Measurements from ENCODE around the gene TBC1D2B.

TBC1D2B gene

GRCh38 chr15:78073046-78073787 is 4.3 kb downstream of the TBC1D2B start:
- H3K4me3 ChIP-seq (ENCODE audit: low read depth, low read length) = no peak overlapping the region
- TF ChIP-seq CTCF (IDR thresholded peaks at IDR 0.05; ENCODE audit: control insufficient read depth, extremely low read depth, insufficient read depth) = no peak
- DNase-seq (ENCODE audit: low read depth) = no peak

DNA sequence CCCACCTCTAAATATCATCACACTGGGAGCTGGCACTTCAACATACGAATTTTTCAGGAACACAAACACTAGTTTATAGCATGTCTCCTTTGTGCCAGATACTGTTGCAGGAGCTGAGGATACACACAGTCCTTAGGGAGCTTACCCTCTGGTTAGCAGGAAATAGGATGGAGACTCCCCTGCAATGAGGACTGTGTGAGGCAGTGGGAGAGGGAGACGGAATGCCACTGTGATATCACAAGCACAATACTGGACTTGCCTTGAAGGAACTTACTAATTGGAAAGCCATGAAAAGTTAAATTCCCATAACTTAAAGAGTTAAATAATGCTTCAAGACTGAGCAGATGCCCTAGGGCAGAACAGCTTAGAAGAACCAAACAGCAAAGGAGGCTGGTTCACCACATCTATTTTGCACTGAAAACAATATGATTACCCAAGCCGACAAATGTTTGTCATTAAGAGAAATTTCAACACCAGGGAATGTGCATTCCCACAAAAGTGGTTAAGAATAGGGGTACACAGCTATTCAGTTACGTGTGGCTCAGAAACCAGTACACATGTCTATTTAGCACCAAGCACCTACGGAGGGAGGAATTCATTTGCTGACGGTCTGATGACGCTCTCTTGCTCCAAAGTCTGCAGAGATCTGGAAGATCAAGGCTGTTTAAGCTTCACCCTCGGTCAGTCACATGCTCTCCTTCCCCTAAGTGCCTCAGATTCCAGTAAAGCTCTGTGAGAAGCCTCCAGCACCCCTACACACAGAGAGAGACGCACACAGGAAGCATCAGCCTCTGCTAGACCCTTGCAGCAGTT is 5.2 kb downstream of the TBC1D2B start:
- DNase-seq (ENCODE audit: low read depth) = no peak
- no peak for TF ChIP-seq CTCF (IDR thresholded peaks at IDR 0.05; ENCODE audit: control insufficient read depth, extremely low read depth, insufficient read depth)

DNA sequence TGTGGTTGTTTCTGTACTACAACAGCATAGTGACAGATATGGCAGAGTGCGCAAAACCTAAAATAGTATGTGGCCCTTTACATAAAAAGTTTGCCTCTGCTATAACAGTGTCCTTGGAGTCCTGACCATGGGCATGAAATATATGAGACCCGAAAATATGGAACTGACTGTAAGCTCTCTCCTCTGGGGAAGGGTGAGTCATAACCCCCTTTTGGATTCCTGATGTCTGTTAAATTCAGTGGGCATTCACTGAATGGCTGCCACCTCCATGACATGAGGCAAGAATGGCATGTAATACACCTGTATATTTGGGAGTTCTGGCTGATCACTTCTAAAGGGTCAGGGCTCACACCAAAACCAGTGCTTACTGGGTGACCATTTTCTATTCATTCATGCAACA is 6.1 kb downstream of the TBC1D2B start:
- no peak overlapping the region for H3K4me3 ChIP-seq (ENCODE audit: low read depth, low read length)
- DNase-seq (ENCODE audit: low read depth) = no peak
- TF ChIP-seq CTCF (IDR thresholded peaks at IDR 0.05; ENCODE audit: control insufficient read depth, extremely low read depth, insufficient read depth) = no peak

More for the DNA sequence above, 5.2 kb downstream of the TBC1D2B start:
- H3K4me3 ChIP-seq (ENCODE audit: low read depth, low read length) = no peak overlapping the region

- H3K4me3 ChIP-seq (ENCODE audit: low read depth, low read length) = no peak overlapping the region
- no peak for DNase-seq (ENCODE audit: low read depth)
- TF ChIP-seq CTCF (IDR thresholded peaks at IDR 0.05; ENCODE audit: control insufficient read depth, extremely low read depth, insufficient read depth) = no peak
Observed at GRCh38 chr15:78070049-78070700, 7.3 kb downstream of the TBC1D2B start.

DNA sequence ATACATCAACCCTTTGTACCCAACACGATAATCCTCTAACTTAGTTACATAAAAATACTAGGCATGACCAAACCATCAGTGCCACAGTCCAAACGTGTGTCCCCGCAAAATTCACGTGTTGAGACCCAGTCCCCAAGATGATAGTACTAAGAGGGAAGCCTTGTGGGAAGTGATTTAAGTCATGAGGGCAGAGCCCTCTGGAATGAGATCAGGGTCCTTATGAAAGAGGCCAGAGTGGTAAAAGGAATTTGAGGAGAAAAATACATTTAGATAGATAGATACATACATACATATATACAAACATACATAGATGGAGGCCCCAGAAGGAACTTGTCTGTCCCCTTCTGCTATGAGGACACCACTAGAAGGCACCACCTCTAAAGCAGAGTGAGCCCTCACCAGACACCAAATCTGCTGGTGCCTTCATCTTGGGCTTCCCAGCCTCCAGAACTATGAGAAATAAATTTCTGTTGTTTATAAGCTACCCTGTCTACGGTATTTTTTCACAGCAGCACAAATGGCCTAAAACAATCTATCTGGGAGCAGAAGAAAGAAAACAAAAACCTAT is 8.0 kb downstream of the TBC1D2B start:
- no peak for TF ChIP-seq CTCF (IDR thresholded peaks at IDR 0.05; ENCODE audit: control insufficient read depth, extremely low read depth, insufficient read depth)
- no peak overlapping the region for H3K4me3 ChIP-seq (ENCODE audit: low read depth, low read length)

DNA sequence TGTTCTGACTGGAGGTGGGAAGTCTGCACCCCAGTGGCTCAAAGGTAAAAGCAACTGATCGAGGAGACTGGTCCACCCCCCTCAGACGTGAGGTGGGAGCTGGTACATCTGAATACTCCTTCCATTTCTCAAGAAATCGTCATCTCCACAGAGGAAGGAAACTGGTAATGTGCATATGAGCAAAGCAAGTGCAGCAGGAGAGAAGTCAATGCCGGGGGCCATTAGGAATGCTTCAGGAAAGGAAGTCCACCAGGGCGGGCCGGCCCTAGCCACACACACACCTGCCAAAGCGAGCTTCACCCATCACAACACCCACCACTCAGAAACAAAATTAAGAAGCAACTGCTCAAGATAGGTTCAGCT is 8.5 kb downstream of the TBC1D2B start:
- no peak for DNase-seq (ENCODE audit: low read depth)
- TF ChIP-seq CTCF (IDR thresholded peaks at IDR 0.05; ENCODE audit: control insufficient read depth, extremely low read depth, insufficient read depth) = no peak
- no peak overlapping the region for H3K4me3 ChIP-seq (ENCODE audit: low read depth, low read length)

More for the DNA sequence above, 8.0 kb downstream of the TBC1D2B start:
- no peak for DNase-seq (ENCODE audit: low read depth)

Data from LNCaP clone FGC (cell line).